ENCODE results near the gene HOXB5.
A peak's percentile ranks its signal among the peaks of the same experiment; 100 is the strongest.

Gene HOXB5

GRCh38 chr17:48575673-48576478 lies 17.7 kb downstream of the HOXB5 start:
- 0 to 8% methylated on average over 8 to 17 of the region's 22 CpGs for WGBS, 2 experiments (ENCODE audit: insufficient coverage in 2 of 2)
- peaks cover 28% of the 10 kb centered on the region for H3K4me1 ChIP-seq (ENCODE audit: control insufficient read depth, insufficient read depth, low read length, poor library complexity, severe bottlenecking)
- peak overlapping the region; percentile 26 for H3K27ac ChIP-seq (ENCODE audit: low read depth, low read length, severe bottlenecking)
- no peaks in the 10 kb centered on the region for H3K9me3 ChIP-seq (ENCODE audit: control insufficient read depth, low read length)
- H3K4me3 ChIP-seq (ENCODE audit: extremely low read depth, insufficient read depth, low read length, poor library complexity, severe bottlenecking) = peak overlapping the region; percentile 35
- H3K36me3 ChIP-seq (ENCODE audit: control insufficient read depth, insufficient read depth, low read length) = no peaks in the 10 kb centered on the region

- Histone ChIP-seq H3K27ac (ENCODE audit: low read depth, low read length, severe bottlenecking) (no peak overlapping the region), H3K4me1 (ENCODE audit: control insufficient read depth, insufficient read depth, low read length, poor library complexity, severe bottlenecking) (peaks cover 34% of the 10 kb centered on the region)
- 25% methylated on average over 5 to 6 of the region's 7 CpGs for WGBS, 2 experiments (ENCODE audit: insufficient coverage in 2 of 2)
Observed at GRCh38 chr17:48575066-48575582, 18.5 kb downstream of the HOXB5 start.

GRCh38 chr17:48574505-48575065 lies 19.0 kb downstream of the HOXB5 start:
- Histone ChIP-seq H3K27ac (ENCODE audit: low read depth, low read length, severe bottlenecking) (peak overlapping the region; percentile 60), H3K36me3 (ENCODE audit: control insufficient read depth, insufficient read depth, low read length) (no peaks in the 10 kb centered on the region), H3K9me3 (ENCODE audit: control insufficient read depth, low read length) (no peaks in the 10 kb centered on the region), H3K4me3 (ENCODE audit: extremely low read depth, insufficient read depth, low read length, poor library complexity, severe bottlenecking) (no peak overlapping the region), H3K4me1 (ENCODE audit: control insufficient read depth, insufficient read depth, low read length, poor library complexity, severe bottlenecking) (peaks cover 39% of the 10 kb centered on the region)
- WGBS, 2 experiments (ENCODE audit: insufficient coverage in 2 of 2) = 12 to 14% methylated on average over 5 to 7 of the region's 8 CpGs

More at GRCh38 chr17:48575066-48575582, 18.5 kb downstream of the HOXB5 start:
- Histone ChIP-seq H3K36me3 (ENCODE audit: control insufficient read depth, insufficient read depth, low read length) (no peaks in the 10 kb centered on the region), H3K4me3 (ENCODE audit: extremely low read depth, insufficient read depth, low read length, poor library complexity, severe bottlenecking) (no peak overlapping the region), H3K9me3 (ENCODE audit: control insufficient read depth, low read length) (no peaks in the 10 kb centered on the region)

GRCh38 chr17:48571826-48572417 lies 21.7 kb downstream of the HOXB5 start:
- Histone ChIP-seq H3K4me3 (ENCODE audit: extremely low read depth, insufficient read depth, low read length, poor library complexity, severe bottlenecking) (no peak overlapping the region), H3K9me3 (ENCODE audit: control insufficient read depth, low read length) (no peaks in the 10 kb centered on the region), H3K36me3 (ENCODE audit: control insufficient read depth, insufficient read depth, low read length) (no peaks in the 10 kb centered on the region), H3K27ac (ENCODE audit: low read depth, low read length, severe bottlenecking) (peak overlapping the region; percentile 90), H3K4me1 (ENCODE audit: control insufficient read depth, insufficient read depth, low read length, poor library complexity, severe bottlenecking) (peaks cover 35% of the 10 kb centered on the region)
- 33% methylated on average over 1 of the region's 1 CpG; no CpG with 5 or more reads in 1 of the 2 experiments for WGBS, 2 experiments (ENCODE audit: insufficient coverage in 2 of 2)

- H3K27ac ChIP-seq (ENCODE audit: low read depth, low read length, severe bottlenecking) = peak overlapping the region; percentile 90
- peak overlapping the region; percentile 15 for H3K4me3 ChIP-seq (ENCODE audit: extremely low read depth, insufficient read depth, low read length, poor library complexity, severe bottlenecking)
- H3K36me3 ChIP-seq (ENCODE audit: control insufficient read depth, insufficient read depth, low read length) = no peaks in the 10 kb centered on the region
- H3K9me3 ChIP-seq (ENCODE audit: control insufficient read depth, low read length) = no peaks in the 10 kb centered on the region
- peaks cover 33% of the 10 kb centered on the region for H3K4me1 ChIP-seq (ENCODE audit: control insufficient read depth, insufficient read depth, low read length, poor library complexity, severe bottlenecking)
- 6% methylated on average over 23 to 24 of the region's 26 CpGs for WGBS, 2 experiments (ENCODE audit: insufficient coverage in 2 of 2)
Observed at GRCh38 chr17:48571024-48571818, 22.4 kb downstream of the HOXB5 start.

GRCh38 chr17:48570325-48571023 lies 23.1 kb downstream of the HOXB5 start:
- Histone ChIP-seq H3K27ac (ENCODE audit: low read depth, low read length, severe bottlenecking) (peak overlapping the region; percentile 90), H3K4me3 (ENCODE audit: extremely low read depth, insufficient read depth, low read length, poor library complexity, severe bottlenecking) (peak overlapping the region; percentile 15), H3K4me1 (ENCODE audit: control insufficient read depth, insufficient read depth, low read length, poor library complexity, severe bottlenecking) (peaks cover 28% of the 10 kb centered on the region), H3K9me3 (ENCODE audit: control insufficient read depth, low read length) (no peaks in the 10 kb centered on the region), H3K36me3 (ENCODE audit: control insufficient read depth, insufficient read depth, low read length) (no peaks in the 10 kb centered on the region)
- WGBS, 2 experiments (ENCODE audit: insufficient coverage in 2 of 2) = 2 to 3% methylated on average over 11 to 15 of the region's 19 CpGs

GRCh38 chr17:48569674-48570324 lies 23.8 kb downstream of the HOXB5 start:
- H3K4me1 ChIP-seq (ENCODE audit: control insufficient read depth, insufficient read depth, low read length, poor library complexity, severe bottlenecking) = peaks cover 33% of the 10 kb centered on the region
- WGBS, 2 experiments (ENCODE audit: insufficient coverage in 2 of 2) = 0% methylated on average over 1 to 2 of the region's 6 CpGs
- no peaks in the 10 kb centered on the region for H3K36me3 ChIP-seq (ENCODE audit: control insufficient read depth, insufficient read depth, low read length)
- no peaks in the 10 kb centered on the region for H3K9me3 ChIP-seq (ENCODE audit: control insufficient read depth, low read length)
- H3K27ac ChIP-seq (ENCODE audit: low read depth, low read length, severe bottlenecking) = peak overlapping the region; percentile 90
- H3K4me3 ChIP-seq (ENCODE audit: extremely low read depth, insufficient read depth, low read length, poor library complexity, severe bottlenecking) = no peak overlapping the region

- WGBS, 2 experiments (ENCODE audit: insufficient coverage in 2 of 2) = 11 to 20% methylated on average over 1 of the region's 3 CpGs
- no peaks in the 10 kb centered on the region for H3K36me3 ChIP-seq (ENCODE audit: control insufficient read depth, insufficient read depth, low read length)
- H3K27ac ChIP-seq (ENCODE audit: low read depth, low read length, severe bottlenecking) = no peak overlapping the region
- H3K4me1 ChIP-seq (ENCODE audit: control insufficient read depth, insufficient read depth, low read length, poor library complexity, severe bottlenecking) = peaks cover 37% of the 10 kb centered on the region
- no peaks in the 10 kb centered on the region for H3K9me3 ChIP-seq (ENCODE audit: control insufficient read depth, low read length)
- no peak overlapping the region for H3K4me3 ChIP-seq (ENCODE audit: extremely low read depth, insufficient read depth, low read length, poor library complexity, severe bottlenecking)
Observed at GRCh38 chr17:48569240-48569582, 24.4 kb downstream of the HOXB5 start.

- Histone ChIP-seq H3K9me3 (ENCODE audit: control insufficient read depth, low read length) (no peaks in the 10 kb centered on the region), H3K36me3 (ENCODE audit: control insufficient read depth, insufficient read depth, low read length) (no peaks in the 10 kb centered on the region), H3K4me1 (ENCODE audit: control insufficient read depth, insufficient read depth, low read length, poor library complexity, severe bottlenecking) (peaks cover 32% of the 10 kb centered on the region), H3K4me3 (ENCODE audit: extremely low read depth, insufficient read depth, low read length, poor library complexity, severe bottlenecking) (no peak overlapping the region), H3K27ac (ENCODE audit: low read depth, low read length, severe bottlenecking) (no peak overlapping the region)
- WGBS, 2 experiments (ENCODE audit: insufficient coverage in 2 of 2) = 0 to 5% methylated on average over 8 to 11 of the region's 33 CpGs
Observed at GRCh38 chr17:48568499-48569239, 24.9 kb downstream of the HOXB5 start.
